Dendritic cell treated with granulocyte-macrophage colony-stimulating factor and Interleukin-4, amounts not matched to agents 40 ng/mL and 50 ng/mL, for 4 days (primary cell): ENCODE data around the gene ZC3H18.

Experiments
- H3K27ac Mint-ChIP-seq: one replicate; pipeline ENCODE4 v1.8.0; 2022; ENCODE audit warnings: mild to moderate bottlenecking, mixed read lengths
- H3K27me3 Mint-ChIP-seq: one replicate; pipeline ENCODE4 v1.8.0; 2022; ENCODE audit warnings: mild to moderate bottlenecking, mixed read lengths
- H3K36me3 Mint-ChIP-seq: one replicate; pipeline ENCODE4 v1.8.0; 2022; ENCODE audit warnings: low read depth, mixed read lengths
- H3K4me1 Mint-ChIP-seq: one replicate; pipeline ENCODE4 v1.8.0; 2022; ENCODE audit warnings: low read depth, mixed read lengths
- H3K4me3 Mint-ChIP-seq: one replicate; pipeline ENCODE4 v1.8.0; 2022; ENCODE audit warnings: mild to moderate bottlenecking, moderate library complexity, mixed read lengths
- H3K9me3 Mint-ChIP-seq: one replicate; pipeline ENCODE4 v1.8.0; 2022; ENCODE audit warnings: mixed read lengths
- intact Hi-C: fragments of 100-400 bp; cut with micrococcal nuclease; formaldehyde crosslinking; loops from one replicate; pipeline ENCODE4 v1.15.0; 2022

ZC3H18 gene

GRCh38 chr16:88536971-88537751, 33.0 kb upstream of the ZC3H18 start:
- Mint-ChIP-seq H3K4me3 (no peak overlapping the region), H3K27me3 (peaks cover 44% of the 10 kb centered on the region), H3K4me1 (peaks cover 8% of the 10 kb centered on the region), H3K27ac (no peak overlapping the region), H3K9me3 (peaks cover 3% of the 10 kb centered on the region), H3K36me3 (peaks cover 11% of the 10 kb centered on the region)
- intact Hi-C loops = no loop called here

GRCh38 chr16:88537859-88538258, 32.3 kb upstream of the ZC3H18 start:
- Mint-ChIP-seq H3K27me3 (peaks cover 47% of the 10 kb centered on the region), H3K36me3 (peaks cover 11% of the 10 kb centered on the region), H3K4me1 (peaks cover 8% of the 10 kb centered on the region), H3K4me3 (no peak overlapping the region), H3K9me3 (peaks cover 10% of the 10 kb centered on the region), H3K27ac (no peak overlapping the region)
- intact Hi-C loops = no loop called here

- H3K27me3 Mint-ChIP-seq = peaks cover 47% of the 10 kb centered on the region
- H3K36me3 Mint-ChIP-seq = peaks cover 11% of the 10 kb centered on the region
- peak overlapping the region; percentile 9 for H3K27ac Mint-ChIP-seq
- H3K4me3 Mint-ChIP-seq = no peak overlapping the region
- peaks cover 17% of the 10 kb centered on the region for H3K9me3 Mint-ChIP-seq
- intact Hi-C loops = no loop called here
- H3K4me1 Mint-ChIP-seq = peaks cover 8% of the 10 kb centered on the region
Measured at GRCh38 chr16:88538366-88539060, 31.7 kb upstream of the ZC3H18 start.

DNA sequence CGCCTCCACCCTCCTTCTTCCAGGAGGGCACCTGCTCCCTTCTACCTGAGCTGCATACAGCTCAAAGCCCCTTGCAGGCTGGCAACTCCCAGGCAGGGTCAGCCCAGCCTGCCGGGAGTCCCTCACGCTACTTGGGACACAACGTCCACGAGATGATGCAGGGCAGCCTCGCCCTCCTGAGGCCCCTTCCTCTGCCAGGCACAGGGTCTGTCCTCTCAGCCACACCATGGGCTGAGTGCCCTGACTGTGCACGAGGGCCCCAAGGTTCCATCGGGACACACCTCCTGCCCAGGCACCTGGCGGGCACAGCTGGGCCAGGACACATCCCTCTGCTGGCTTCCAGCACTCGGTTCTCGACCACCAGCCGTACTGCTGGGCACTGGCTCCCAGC, 30.9 kb upstream of the ZC3H18 start:
- Mint-ChIP-seq H3K9me3 (peaks cover 22% of the 10 kb centered on the region), H3K4me1 (peaks cover 8% of the 10 kb centered on the region), H3K4me3 (no peak overlapping the region), H3K27ac (no peak overlapping the region), H3K36me3 (peaks cover 11% of the 10 kb centered on the region), H3K27me3 (peaks cover 47% of the 10 kb centered on the region)
- intact Hi-C loops = no loop called here

- intact Hi-C loops = no loop called here
Measured at GRCh38 chr16:88539652-88540345, 30.4 kb upstream of the ZC3H18 start.

DNA sequence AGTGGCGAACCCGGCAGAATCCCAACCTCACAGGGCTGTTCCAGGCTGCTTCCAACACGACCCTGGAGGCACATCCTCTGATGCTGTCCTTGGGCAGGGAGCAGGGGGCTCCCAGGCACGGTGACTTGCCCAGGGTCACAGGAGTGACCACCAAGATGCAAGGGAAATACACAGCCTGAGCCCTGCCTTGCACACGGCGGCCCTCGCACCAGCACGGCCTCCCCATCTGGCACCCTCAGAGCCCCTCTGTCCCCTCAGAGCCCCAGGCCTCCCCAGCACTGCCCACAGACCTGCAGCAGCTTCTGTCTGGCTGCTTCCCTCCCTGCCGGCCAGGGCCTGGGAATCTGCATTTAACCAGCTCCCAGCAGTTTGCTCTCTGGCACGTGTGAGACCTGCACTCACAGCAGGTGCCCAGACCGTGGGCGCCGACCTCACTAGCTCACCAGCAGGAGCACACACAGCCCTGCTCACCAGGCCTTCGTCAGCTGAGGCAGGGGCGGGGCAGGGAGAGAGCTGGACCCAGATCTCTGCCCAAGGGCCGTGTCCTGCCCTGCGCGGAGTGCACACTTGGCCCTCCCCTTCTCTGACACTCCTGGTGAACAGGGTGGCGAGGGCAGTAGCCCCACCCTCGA, 29.7 kb upstream of the ZC3H18 start:
- intact Hi-C loops = no loop called here
- H3K4me1 Mint-ChIP-seq = peaks cover 2% of the 10 kb centered on the region
- peaks cover 22% of the 10 kb centered on the region for H3K9me3 Mint-ChIP-seq
- peaks cover 47% of the 10 kb centered on the region for H3K27me3 Mint-ChIP-seq
- H3K4me3 Mint-ChIP-seq = no peak overlapping the region
- peaks cover 2% of the 10 kb centered on the region for H3K36me3 Mint-ChIP-seq
- no peak overlapping the region for H3K27ac Mint-ChIP-seq

More at GRCh38 chr16:88539652-88540345, 30.4 kb upstream of the ZC3H18 start:
- H3K4me1 Mint-ChIP-seq = peaks cover 8% of the 10 kb centered on the region
- H3K9me3 Mint-ChIP-seq = peaks cover 22% of the 10 kb centered on the region
- H3K27ac Mint-ChIP-seq = no peak overlapping the region
- H3K4me3 Mint-ChIP-seq = no peak overlapping the region
- H3K27me3 Mint-ChIP-seq = peaks cover 47% of the 10 kb centered on the region
- peaks cover 9% of the 10 kb centered on the region for H3K36me3 Mint-ChIP-seq

DNA sequence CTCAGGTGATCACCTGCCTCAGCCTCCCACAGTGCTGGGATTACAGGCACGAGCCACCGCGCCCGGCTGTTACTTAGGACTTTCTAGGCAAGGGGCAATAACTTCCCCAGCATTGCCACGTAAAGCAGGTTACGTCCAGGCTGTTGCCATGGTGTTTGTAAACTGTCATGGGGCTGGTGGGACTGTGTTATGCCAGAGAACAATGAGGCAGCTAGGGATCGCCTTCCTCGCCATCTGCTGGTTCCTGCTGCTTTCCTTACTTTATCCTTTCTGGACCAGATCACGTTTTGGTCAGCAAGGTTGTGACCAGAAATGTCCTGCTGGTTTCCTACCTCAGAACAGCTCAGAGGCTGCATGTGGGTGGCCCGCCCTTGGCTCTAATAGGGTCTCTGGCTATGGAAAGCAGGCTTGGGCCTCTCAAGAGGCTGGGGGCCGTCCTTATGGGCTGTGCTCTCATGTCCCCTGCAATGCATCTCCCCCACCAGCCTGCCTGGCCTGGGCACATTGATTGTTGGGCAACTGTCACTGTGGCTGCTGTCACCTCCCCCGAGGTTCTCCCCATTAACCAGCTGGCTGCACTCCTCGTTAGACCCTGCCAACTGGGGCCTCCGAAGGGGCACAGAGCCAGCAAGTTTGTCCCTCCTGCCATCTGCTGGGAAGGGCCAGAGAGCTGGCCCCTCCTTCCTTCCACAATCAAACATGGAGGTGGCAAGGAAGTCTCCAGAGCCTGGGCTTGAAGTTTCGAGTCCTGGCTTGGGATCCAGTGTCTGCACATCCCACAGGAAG, 28.2 kb upstream of the ZC3H18 start:
- Mint-ChIP-seq H3K36me3 (no peaks in the 10 kb centered on the region), H3K27me3 (peaks cover 58% of the 10 kb centered on the region), H3K4me3 (no peak overlapping the region), H3K4me1 (no peaks in the 10 kb centered on the region), H3K27ac (no peak overlapping the region), H3K9me3 (peaks cover 22% of the 10 kb centered on the region)
- intact Hi-C loops = no loop called here

DNA sequence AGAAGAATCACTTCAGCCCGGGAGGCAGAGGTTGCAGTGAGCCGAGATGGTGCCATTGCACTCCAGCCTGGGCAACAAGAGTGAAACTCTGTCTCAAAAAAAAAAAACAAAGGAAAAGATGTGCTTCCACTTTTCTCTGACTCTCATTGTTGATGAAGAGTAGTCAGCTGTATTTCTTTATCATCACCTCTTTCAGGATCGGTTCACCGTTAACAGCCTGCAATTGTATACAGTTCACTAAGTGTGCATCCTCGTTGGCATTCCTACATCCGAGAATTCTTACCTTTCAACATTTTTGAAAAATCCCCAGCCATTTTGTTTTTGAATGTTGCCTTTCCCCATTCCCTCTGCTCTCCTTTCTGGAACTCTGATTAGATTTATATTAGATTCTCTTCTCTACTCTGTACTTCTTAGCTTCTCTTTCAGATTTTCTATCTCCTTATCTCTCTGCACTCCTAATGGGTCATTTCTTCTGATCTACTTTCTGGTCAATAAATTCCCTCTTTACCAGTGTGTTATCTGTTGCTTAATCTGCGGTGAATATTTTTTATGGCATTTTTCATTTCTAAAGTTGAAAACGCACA, 26.9 kb upstream of the ZC3H18 start:
- Mint-ChIP-seq H3K9me3 (peaks cover 22% of the 10 kb centered on the region), H3K4me3 (no peak overlapping the region), H3K4me1 (peaks cover 3% of the 10 kb centered on the region), H3K27me3 (peaks cover 55% of the 10 kb centered on the region), H3K27ac (no peak overlapping the region), H3K36me3 (no peaks in the 10 kb centered on the region)
- intact Hi-C loops = no loop called here

DNA sequence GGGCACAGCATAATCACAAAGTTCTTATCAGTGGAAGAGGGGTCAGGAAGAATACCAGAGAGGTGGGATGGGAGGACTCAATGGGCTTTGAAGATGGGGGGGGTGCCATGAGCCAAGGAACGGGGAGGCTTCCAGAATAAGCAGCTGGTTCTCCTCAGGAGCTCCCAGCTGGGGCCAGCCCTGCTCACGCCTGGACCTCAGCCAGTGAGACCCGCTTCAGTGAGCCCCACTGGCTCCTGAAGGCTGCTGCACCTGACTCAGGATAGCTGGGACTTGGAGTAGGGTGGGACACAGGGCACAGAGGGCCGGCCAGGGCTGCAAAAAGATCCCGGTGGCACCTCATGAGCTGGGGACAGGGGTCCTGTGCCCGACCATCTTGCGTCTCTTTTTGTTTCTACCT, 24.4 kb upstream of the ZC3H18 start:
- no peaks in the 10 kb centered on the region for H3K36me3 Mint-ChIP-seq
- peaks cover 53% of the 10 kb centered on the region for H3K27me3 Mint-ChIP-seq
- no peak overlapping the region for H3K27ac Mint-ChIP-seq
- intact Hi-C loops = no loop called here
- H3K4me1 Mint-ChIP-seq = peaks cover 14% of the 10 kb centered on the region
- H3K9me3 Mint-ChIP-seq = peaks cover 22% of the 10 kb centered on the region
- H3K4me3 Mint-ChIP-seq = no peak overlapping the region

DNA sequence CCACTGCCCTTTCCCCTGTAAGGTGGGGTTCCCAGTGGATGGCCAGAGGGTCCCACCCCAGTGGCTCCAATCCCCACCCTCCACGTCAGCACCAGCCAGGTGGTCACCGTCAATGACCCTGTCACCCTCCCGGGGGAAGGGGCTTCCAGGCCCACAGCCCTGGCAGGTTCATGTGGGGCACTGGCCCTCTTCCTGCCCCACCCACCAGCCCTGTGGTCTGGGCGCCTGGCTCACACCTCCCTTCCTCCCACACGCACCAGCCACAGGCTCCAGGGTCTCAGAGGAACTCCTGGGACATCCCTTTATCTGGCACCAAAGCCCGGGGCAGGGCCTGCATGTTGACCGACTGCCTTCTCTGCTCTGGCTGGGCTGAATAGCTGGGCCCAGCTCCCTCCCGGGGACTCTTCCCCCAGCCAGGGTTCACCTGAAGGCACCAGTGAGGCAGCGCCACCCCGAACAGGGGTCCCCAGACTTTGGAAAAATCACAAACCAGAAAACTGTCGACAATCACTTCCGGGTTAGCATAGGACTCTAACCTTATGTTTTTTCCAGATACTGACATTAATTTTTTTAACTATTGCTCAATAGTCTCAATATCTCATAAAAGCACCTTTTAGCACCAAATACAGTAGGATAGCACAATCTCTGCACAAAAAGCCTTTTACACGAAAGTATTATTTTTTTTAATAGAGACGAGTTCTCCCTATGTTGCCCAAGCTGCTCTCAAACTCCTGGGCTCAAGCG, 21.9 kb upstream of the ZC3H18 start:
- H3K27ac Mint-ChIP-seq = no peak overlapping the region
- peaks cover 14% of the 10 kb centered on the region for H3K4me1 Mint-ChIP-seq
- H3K9me3 Mint-ChIP-seq = peaks cover 7% of the 10 kb centered on the region
- intact Hi-C loops = no loop called here
- H3K4me3 Mint-ChIP-seq = no peak overlapping the region
- peaks cover 52% of the 10 kb centered on the region for H3K27me3 Mint-ChIP-seq
- no peaks in the 10 kb centered on the region for H3K36me3 Mint-ChIP-seq

GRCh38 chr16:88548985-88549384, 21.2 kb upstream of the ZC3H18 start:
- Mint-ChIP-seq H3K9me3 (peaks cover under 1% of the 10 kb centered on the region), H3K27me3 (peaks cover 57% of the 10 kb centered on the region), H3K4me1 (peaks cover 14% of the 10 kb centered on the region), H3K4me3 (no peak overlapping the region), H3K36me3 (no peaks in the 10 kb centered on the region), H3K27ac (no peak overlapping the region)
- intact Hi-C loops = no loop called here

GRCh38 chr16:88549671-88550245, 20.4 kb upstream of the ZC3H18 start:
- intact Hi-C loops = no loop called here
- H3K4me1 Mint-ChIP-seq = peaks cover 14% of the 10 kb centered on the region
- H3K27ac Mint-ChIP-seq = no peak overlapping the region
- no peaks in the 10 kb centered on the region for H3K36me3 Mint-ChIP-seq
- H3K27me3 Mint-ChIP-seq = peaks cover 60% of the 10 kb centered on the region
- H3K4me3 Mint-ChIP-seq = peak overlapping the region; percentile 27
- no peaks in the 10 kb centered on the region for H3K9me3 Mint-ChIP-seq
